Keratinocyte (primary cell): ENCODE results near the gene RAB11FIP3. TPM values are rescaled to one million over a fixed set of nuclear protein-coding genes. Genes with fewer than 3 reads are reported as not detected.
A peak's percentile ranks its signal among the peaks of the same experiment; 100 is the strongest.

ENCODE experiments used
- DNase-seq: peaks from one replicate; pipeline ENCODE4 v3.0.0-alpha.2; 2011; ENCODE audit warnings: low read depth, missing footprints, low spot score
- FAIRE-seq: peaks from 2 replicates; lab custom pipeline; 2011; peaks lifted over from hg19 to GRCh38; lab: Jason Lieb, UNC
- H2AFZ ChIP-seq: 2 replicates; pipeline ENCODE4 v1.6.0; 2012; ENCODE audit warnings: low read length, control low read depth, inconsistent platforms; ENCODE audit not compliant: control insufficient read depth
- H3K27ac ChIP-seq: 2 replicates; pipeline ENCODE4 v1.5.1; 2011; ENCODE audit warnings: low read length; ENCODE audit not compliant: control insufficient read depth, insufficient read depth
- H3K27me3 ChIP-seq: 3 replicates; pipeline ENCODE4 v1.6.0; 2011; ENCODE audit warnings: low read length; ENCODE audit not compliant: control insufficient read depth, insufficient read depth; ENCODE audit errors: extremely low read depth
- H3K36me3 ChIP-seq, 2 experiments: 2 replicates in 1 of 2; 3 replicates in 1 of 2; pipeline ENCODE4 v1.5.1; 2011; ENCODE audit warnings: low read length in 2 of 2, mild to moderate bottlenecking in 1 of 2; ENCODE audit not compliant: control insufficient read depth in 2 of 2, insufficient read depth in 2 of 2; ENCODE audit errors: extremely low read depth in 1 of 2
- H3K4me1 ChIP-seq: 3 replicates; pipeline ENCODE4 v1.5.1; 2011; ENCODE audit warnings: low read length; ENCODE audit not compliant: control insufficient read depth, insufficient read depth; ENCODE audit errors: extremely low read depth
- H3K4me2 ChIP-seq: 3 replicates; pipeline ENCODE4 v1.6.0; 2011; ENCODE audit warnings: low read depth, low read length; ENCODE audit not compliant: control insufficient read depth, insufficient read depth; ENCODE audit errors: extremely low read depth
- H3K4me3 ChIP-seq, 3 experiments: fragments of 200-600 bp in 1 of 3; sonication (generic) in 1 of 3; 2 replicates in 2 of 3; 3 replicates in 1 of 3; pipeline ENCODE4 v1.5.1; 2011 to 2016; ENCODE audit warnings: low read length in 3 of 3, mild to moderate bottlenecking in 3 of 3, control low read depth in 2 of 3, inconsistent platforms in 1 of 3, low read depth in 1 of 3, mixed read lengths in 1 of 3, mixed run types in 1 of 3, moderate library complexity in 1 of 3; ENCODE audit not compliant: control insufficient read depth in 2 of 3, insufficient read depth in 2 of 3; ENCODE audit errors: extremely low read depth in 1 of 3
- H3K79me2 ChIP-seq: 2 replicates; pipeline ENCODE4 v1.6.0; 2012; ENCODE audit warnings: low read length; ENCODE audit not compliant: control insufficient read depth, insufficient read depth
- H3K9ac ChIP-seq: 3 replicates; pipeline ENCODE4 v1.6.0; 2011; ENCODE audit warnings: low read length; ENCODE audit not compliant: control insufficient read depth, insufficient read depth; ENCODE audit errors: extremely low read depth
- H3K9me1 ChIP-seq: 3 replicates; pipeline ENCODE4 v1.6.0; 2011; ENCODE audit warnings: low read length; ENCODE audit not compliant: control insufficient read depth, insufficient read depth; ENCODE audit errors: extremely low read depth
- H3K9me3 ChIP-seq: 2 replicates; pipeline ENCODE4 v1.5.1; 2012; ENCODE audit warnings: low read depth, low read length; ENCODE audit not compliant: control insufficient read depth
- H4K20me1 ChIP-seq: 3 replicates; pipeline ENCODE4 v1.6.0; 2011; ENCODE audit warnings: low read length; ENCODE audit not compliant: control insufficient read depth, insufficient read depth; ENCODE audit errors: extremely low read depth
- EZH2 ChIP-seq: IDR thresholded peaks from one replicate; pipeline ENCODE4 v1.6.1; 2012; ENCODE audit warnings: inconsistent platforms, mild to moderate bottlenecking, low read length, moderate library complexity
- dilution Hi-C: fragments of 300-500 bp; cut with MboI; formaldehyde crosslinking; loops from one replicate; pipeline ENCODE4 v1.7.0; 2020; ENCODE audit warnings: low sequenced_read_pairs; ENCODE audit not compliant: extremely low pct_ligation_motif_present
- polyA plus RNA-seq, 5 experiments: library from polyadenylated mRNA; depleted of rRNA in 3 of 5; stranded (reverse) in 3 of 5; stranded (forward) in 1 of 5; unstranded in 1 of 5; fragments of >200 nt; gene quantifications; 1 replicate in 1 of 5; 2 replicates in 3 of 5; 3 replicates in 1 of 5; pipeline versions ENCODE4 v1.2.1 to v1.2.3, GENCODE V29; 2011 to 2012; ENCODE audit warnings: missing spikeins in 2 of 5, low read depth in 1 of 5, low replicate concordance in 1 of 5
- TF ChIP-seq, protein P1 (sequence below), 3 experiments: IDR thresholded peaks in 1 of 3; conservative IDR thresholded peaks in 1 of 3; optimal IDR thresholded peaks in 1 of 3; 2 replicates in 2 of 3; 3 replicates in 1 of 3; pipeline versions ENCODE3 to v1.5.1; 2011; ENCODE audit warnings: low read length in 3 of 3, mild to moderate bottlenecking in 3 of 3, moderate library complexity in 2 of 3, control low read depth in 1 of 3, inconsistent platforms in 1 of 3; ENCODE audit not compliant: insufficient read depth in 2 of 3; ENCODE audit errors: extremely low read depth in 1 of 3

RAB11FIP3 gene
- polyA plus RNA-seq, 1 donor (not counting 4 experiments of a cell fraction or from before 2014, with no cell fraction given), result 6.4 TPM

DNA sequence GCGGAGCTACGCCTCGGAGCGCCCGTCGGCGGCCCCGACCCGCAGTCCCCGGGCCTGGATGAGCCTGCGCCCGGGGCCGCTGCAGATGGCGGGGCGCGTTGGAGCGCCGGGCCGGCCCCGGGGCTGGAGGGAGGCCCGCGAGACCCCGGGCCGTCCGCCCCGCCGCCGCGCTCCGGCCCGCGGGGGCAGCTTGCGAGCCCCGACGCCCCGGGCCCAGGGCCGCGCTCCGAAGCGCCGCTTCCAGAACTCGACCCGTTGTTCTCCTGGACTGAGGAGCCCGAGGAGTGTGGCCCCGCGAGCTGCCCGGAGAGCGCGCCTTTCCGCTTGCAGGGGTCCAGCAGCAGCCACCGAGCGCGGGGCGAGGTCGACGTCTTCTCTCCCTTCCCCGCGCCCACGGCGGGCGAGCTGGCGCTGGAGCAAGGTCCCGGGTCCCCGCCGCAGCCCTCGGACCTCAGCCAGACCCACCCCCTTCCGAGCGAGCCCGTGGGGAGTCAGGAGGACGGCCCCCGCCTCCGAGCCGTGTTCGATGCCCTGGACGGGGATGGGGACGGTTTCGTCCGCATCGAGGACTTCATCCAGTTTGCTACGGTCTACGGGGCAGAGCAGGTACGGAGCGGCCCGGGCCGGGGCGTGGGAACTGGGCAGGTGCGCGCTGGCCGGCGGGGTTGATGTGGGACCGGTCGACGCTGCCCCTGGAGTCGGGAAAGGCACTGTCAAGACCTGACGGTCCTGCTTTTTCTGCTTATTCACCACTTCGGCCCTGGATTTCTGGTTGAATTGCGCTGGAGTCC is 861 bp downstream of the RAB11FIP3 start:
- Histone ChIP-seq H3K4me2 (peak overlapping the region; percentile 70), H3K9me1 (peaks cover 5% of the 10 kb centered on the region), H3K4me3 (peak overlapping the region; percentile 70 to 82 (median 74)), H3K79me2 (peaks cover 35% of the 10 kb centered on the region), H3K36me3 (peaks cover 0 to 3% of the 10 kb centered on the region in 2 experiments), H3K9me3 (no peaks in the 10 kb centered on the region), H4K20me1 (peaks cover 6% of the 10 kb centered on the region), H3K27ac (no peak overlapping the region), H2AFZ (no peak overlapping the region), H3K27me3 (no peaks in the 10 kb centered on the region), H3K9ac (peak overlapping the region; percentile 69), H3K4me1 (peaks cover 32% of the 10 kb centered on the region)
- DNase-seq (no peak), FAIRE-seq (no peak)
- TF ChIP-seq, protein P1, sequence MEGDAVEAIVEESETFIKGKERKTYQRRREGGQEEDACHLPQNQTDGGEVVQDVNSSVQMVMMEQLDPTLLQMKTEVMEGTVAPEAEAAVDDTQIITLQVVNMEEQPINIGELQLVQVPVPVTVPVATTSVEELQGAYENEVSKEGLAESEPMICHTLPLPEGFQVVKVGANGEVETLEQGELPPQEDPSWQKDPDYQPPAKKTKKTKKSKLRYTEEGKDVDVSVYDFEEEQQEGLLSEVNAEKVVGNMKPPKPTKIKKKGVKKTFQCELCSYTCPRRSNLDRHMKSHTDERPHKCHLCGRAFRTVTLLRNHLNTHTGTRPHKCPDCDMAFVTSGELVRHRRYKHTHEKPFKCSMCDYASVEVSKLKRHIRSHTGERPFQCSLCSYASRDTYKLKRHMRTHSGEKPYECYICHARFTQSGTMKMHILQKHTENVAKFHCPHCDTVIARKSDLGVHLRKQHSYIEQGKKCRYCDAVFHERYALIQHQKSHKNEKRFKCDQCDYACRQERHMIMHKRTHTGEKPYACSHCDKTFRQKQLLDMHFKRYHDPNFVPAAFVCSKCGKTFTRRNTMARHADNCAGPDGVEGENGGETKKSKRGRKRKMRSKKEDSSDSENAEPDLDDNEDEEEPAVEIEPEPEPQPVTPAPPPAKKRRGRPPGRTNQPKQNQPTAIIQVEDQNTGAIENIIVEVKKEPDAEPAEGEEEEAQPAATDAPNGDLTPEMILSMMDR (optimal IDR thresholded peaks at IDR 0.05 in 1 of 3, IDR thresholded peaks at IDR 0.05 in 1 of 3, conservative IDR thresholded peaks at IDR 0.05 in 1 of 3; ENCODE audit: extremely low read depth in 1 of 3, insufficient read depth in 2 of 3, low read length in 3 of 3), result no peak
- no peak for TF ChIP-seq EZH2
- dilution Hi-C loops, result no loop called here

GRCh38 chr16:426906-427249 is 1.4 kb downstream of the RAB11FIP3 start:
- FAIRE-seq, result no peak
- H3K9me1 ChIP-seq, result peaks cover 5% of the 10 kb centered on the region
- peak overlapping the region; percentile 70 to 82 (median 74) for H3K4me3 ChIP-seq
- H3K27ac ChIP-seq, result no peak overlapping the region
- peaks cover 0 to 3% of the 10 kb centered on the region in 2 experiments for H3K36me3 ChIP-seq
- H3K4me1 ChIP-seq, result peaks cover 32% of the 10 kb centered on the region
- TF ChIP-seq EZH2, result no peak
- TF ChIP-seq, protein P1 (optimal IDR thresholded peaks at IDR 0.05 in 1 of 3, IDR thresholded peaks at IDR 0.05 in 1 of 3, conservative IDR thresholded peaks at IDR 0.05 in 1 of 3; ENCODE audit: extremely low read depth in 1 of 3, insufficient read depth in 2 of 3, low read length in 3 of 3), result no peak
- H3K27me3 ChIP-seq, result no peaks in the 10 kb centered on the region
- no peaks in the 10 kb centered on the region for H3K9me3 ChIP-seq
- peaks cover 37% of the 10 kb centered on the region for H3K79me2 ChIP-seq
- no peak overlapping the region for H2AFZ ChIP-seq
- dilution Hi-C loops, result no loop called here
- H4K20me1 ChIP-seq, result peaks cover 6% of the 10 kb centered on the region
- no peak for DNase-seq
- peak overlapping the region; percentile 70 for H3K4me2 ChIP-seq
- H3K9ac ChIP-seq, result peak overlapping the region; percentile 69
